ENCODE measurements around the gene CEP162. TPM values are rescaled to one million over a fixed set of nuclear protein-coding genes. Genes with fewer than 3 reads are reported as not detected.

Gene CEP162
- total RNA-seq, 4 donors from 2014 or later: 2.0 to 9.6 (median 6.4) TPM

DNA sequence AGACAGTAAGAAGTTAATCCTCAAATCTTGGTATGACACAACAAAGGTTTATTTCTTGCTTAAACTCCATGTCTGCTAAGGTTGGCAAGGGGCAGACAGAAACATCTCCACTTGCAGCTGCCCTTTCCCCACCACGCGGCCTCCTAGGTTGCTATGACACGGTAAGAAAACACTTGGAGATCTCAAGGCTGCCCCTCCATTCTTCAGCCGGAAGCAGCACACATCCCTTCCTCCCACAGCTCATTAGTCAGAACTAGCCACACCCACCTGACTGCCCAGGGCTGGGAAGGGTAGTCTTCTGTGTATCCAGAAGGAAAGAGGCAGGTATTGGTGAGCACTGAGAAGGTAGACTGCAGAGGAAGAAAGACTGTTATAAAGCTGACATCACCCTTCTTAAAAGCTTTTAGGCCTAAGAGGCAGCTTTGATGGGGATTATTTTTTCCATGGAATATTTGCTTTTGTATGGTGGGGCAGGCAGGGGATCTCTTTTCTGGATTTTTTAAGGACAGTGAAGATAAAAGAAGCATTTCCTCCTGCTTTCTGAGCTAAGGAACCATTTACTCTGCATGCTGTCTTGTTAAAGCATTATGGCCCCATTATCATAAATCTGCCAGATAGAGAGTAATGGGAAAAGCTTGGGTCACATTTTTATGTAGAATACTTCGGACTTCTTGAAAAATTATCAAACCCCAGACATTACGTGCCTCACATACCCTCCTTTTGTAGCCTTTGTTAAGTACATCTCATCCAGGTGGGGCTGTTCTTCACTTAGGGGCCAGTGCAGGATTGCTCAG, 152.3 kb downstream of the CEP162 start:
- no peak overlapping the region for H3K27ac ChIP-seq
- no peaks in the 10 kb centered on the region for H3K36me3 ChIP-seq
- TF ChIP-seq EP300 (IDR thresholded peaks at IDR 0.05): no peak
- no peak for TF ChIP-seq POLR2A (IDR thresholded peaks at IDR 0.05)
- no peak overlapping the region for H3K4me3 ChIP-seq
- no peaks in the 10 kb centered on the region for H3K4me1 ChIP-seq
- no peaks in the 10 kb centered on the region for H3K27me3 ChIP-seq
- 57% methylated on average over 6 of the region's 6 CpGs for WGBS
- no peaks in the 10 kb centered on the region for H3K9me3 ChIP-seq
- no peak for DNase-seq (ENCODE audit: low spot score in 2 of 2)

Other genes starting within 250 kb of the CEP162 start
- gene MRAP2, start 193.9 kb downstream of the CEP162 start, total RNA-seq: 1 to 10 TPM; 1.2 to 2.8 (median 1.8) TPM